Measurements from ENCODE around the gene ANXA7. TPM values are rescaled to one million over a fixed set of nuclear protein-coding genes. Genes with fewer than 3 reads are reported as not detected.
A peak's percentile ranks its signal among the peaks of the same experiment; 100 is the strongest.

The ANXA7 gene
- total and polyA plus RNA-seq, 8 donors = 21.6 to 59.5 (median 45.4) TPM

DNA sequence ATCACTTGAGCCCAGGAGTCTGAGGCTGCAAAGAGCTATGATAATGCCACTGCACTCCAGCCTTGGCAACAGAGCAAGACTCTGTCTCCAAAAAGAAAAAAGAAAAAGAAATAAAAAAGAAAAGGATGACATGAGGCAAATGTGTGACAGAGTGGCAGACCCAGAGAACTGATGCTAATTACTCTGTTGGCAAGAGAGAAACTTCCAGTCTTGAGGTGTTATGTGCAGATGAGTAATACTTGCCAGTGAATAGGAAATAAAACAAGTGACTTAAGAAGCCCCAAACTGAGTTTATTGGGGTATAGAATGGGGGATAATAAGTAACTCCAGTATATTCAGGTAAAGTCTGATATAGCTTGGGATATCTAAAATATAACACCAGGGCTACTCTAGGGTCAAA is 9.5 kb upstream of the ANXA7 start:
- peaks cover 0 to 5% (median 0%) of the 10 kb centered on the region in 3 donors for H3K4me1 ChIP-seq
- H3K36me3 ChIP-seq = peaks cover 0 to 16% (median 7%) of the 10 kb centered on the region in 3 donors
- no peaks in the 10 kb centered on the region for H3K9me3 ChIP-seq
- no peaks in the 10 kb centered on the region for H3K27me3 ChIP-seq
- FAIRE-seq (no peak), ATAC-seq (no peak), DNase-seq (no peak)
- intact Hi-C loops (cut with DNase I) = no loop called here
- no peak overlapping the region for H3K4me3 ChIP-seq
- no peak overlapping the region for H3K27ac ChIP-seq
- TF ChIP-seq, protein P1, sequence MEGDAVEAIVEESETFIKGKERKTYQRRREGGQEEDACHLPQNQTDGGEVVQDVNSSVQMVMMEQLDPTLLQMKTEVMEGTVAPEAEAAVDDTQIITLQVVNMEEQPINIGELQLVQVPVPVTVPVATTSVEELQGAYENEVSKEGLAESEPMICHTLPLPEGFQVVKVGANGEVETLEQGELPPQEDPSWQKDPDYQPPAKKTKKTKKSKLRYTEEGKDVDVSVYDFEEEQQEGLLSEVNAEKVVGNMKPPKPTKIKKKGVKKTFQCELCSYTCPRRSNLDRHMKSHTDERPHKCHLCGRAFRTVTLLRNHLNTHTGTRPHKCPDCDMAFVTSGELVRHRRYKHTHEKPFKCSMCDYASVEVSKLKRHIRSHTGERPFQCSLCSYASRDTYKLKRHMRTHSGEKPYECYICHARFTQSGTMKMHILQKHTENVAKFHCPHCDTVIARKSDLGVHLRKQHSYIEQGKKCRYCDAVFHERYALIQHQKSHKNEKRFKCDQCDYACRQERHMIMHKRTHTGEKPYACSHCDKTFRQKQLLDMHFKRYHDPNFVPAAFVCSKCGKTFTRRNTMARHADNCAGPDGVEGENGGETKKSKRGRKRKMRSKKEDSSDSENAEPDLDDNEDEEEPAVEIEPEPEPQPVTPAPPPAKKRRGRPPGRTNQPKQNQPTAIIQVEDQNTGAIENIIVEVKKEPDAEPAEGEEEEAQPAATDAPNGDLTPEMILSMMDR (IDR thresholded peaks at IDR 0.05) = no peak

- H3K27me3 ChIP-seq = no peaks in the 10 kb centered on the region
- TF ChIP-seq, protein P1 (IDR thresholded peaks at IDR 0.05) = no peak
- no peaks in the 10 kb centered on the region for H3K36me3 ChIP-seq
- WGBS, 2 donors = 88 to 89% methylated on average over 3 of the region's 3 CpGs
- no peak for FAIRE-seq
- no peak overlapping the region for H3K4me3 ChIP-seq
- no peak for ATAC-seq
- intact Hi-C loops (cut with DNase I) = no loop called here
- no peak overlapping the region for H3K27ac ChIP-seq
- H3K9me3 ChIP-seq = no peaks in the 10 kb centered on the region
- no peak for DNase-seq
- H3K4me1 ChIP-seq = peaks cover 0 to 12% (median 6%) of the 10 kb centered on the region in 3 donors
Measured at GRCh38 chr10:73416571-73416970, 2.7 kb upstream of the ANXA7 start.

- DNase-seq (peak in 1 of 6 donors; percentile 19), ATAC-seq (peak; percentile 13 to 30 (median 22)), FAIRE-seq (no peak)
- Histone ChIP-seq H3K4me1 (peaks cover 0 to 14% (median 6%) of the 10 kb centered on the region in 3 donors), H3K27me3 (no peaks in the 10 kb centered on the region), H3K36me3 (no peaks in the 10 kb centered on the region), H3K4me3 (peak overlapping the region; percentile 66 to 99 (median 80)), H3K27ac (peak overlapping the region; percentile 93 to 98 (median 97)), H3K9me3 (no peaks in the 10 kb centered on the region)
- intact Hi-C loops (cut with DNase I) = no loop called here
- TF ChIP-seq, protein P1 (IDR thresholded peaks at IDR 0.05) = no peak
- WGBS, 2 donors = 1% methylated on average over 17 of the region's 17 CpGs
Measured at GRCh38 chr10:73414230-73414945, 530 bp upstream of the ANXA7 start.

DNA sequence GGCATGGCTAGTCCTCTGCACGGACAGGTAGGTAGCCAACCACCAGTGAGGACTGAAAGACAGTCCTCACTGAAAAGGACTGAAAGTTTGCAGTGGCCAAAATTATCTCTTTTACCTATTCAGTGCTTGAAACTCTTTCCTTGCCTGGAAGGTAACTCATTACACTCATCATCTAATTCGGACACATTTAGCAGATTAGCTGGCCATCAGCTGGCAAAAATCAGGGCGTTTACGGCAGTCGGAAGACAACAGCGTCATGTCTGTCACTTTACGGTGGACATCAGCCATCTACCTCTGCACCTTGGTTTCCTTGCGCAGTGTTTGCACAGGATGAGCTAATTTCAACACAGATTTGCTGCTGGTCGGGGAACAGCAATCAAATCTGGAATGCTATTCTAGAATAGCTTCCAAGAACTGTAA is 740 bp downstream of the ANXA7 start:
- intact Hi-C loops (cut with DNase I) = no loop called here
- Histone ChIP-seq H3K4me1 (peaks cover 0 to 10% (median 6%) of the 10 kb centered on the region in 3 donors), H3K27ac (peak overlapping the region; percentile 93 to 98 (median 97)), H3K9me3 (no peaks in the 10 kb centered on the region), H3K36me3 (no peaks in the 10 kb centered on the region), H3K27me3 (no peaks in the 10 kb centered on the region), H3K4me3 (peak overlapping the region; percentile 66 to 99 (median 80))
- TF ChIP-seq, protein P1 (IDR thresholded peaks at IDR 0.05) = no peak
- FAIRE-seq (no peak), ATAC-seq (peak; percentile 40 to 71 (median 65)), DNase-seq (peak in 3 of 6 donors; percentile 30 to 56 (median 55))
- 0 to 1% methylated on average over 9 of the region's 9 CpGs for WGBS, 2 donors

DNA sequence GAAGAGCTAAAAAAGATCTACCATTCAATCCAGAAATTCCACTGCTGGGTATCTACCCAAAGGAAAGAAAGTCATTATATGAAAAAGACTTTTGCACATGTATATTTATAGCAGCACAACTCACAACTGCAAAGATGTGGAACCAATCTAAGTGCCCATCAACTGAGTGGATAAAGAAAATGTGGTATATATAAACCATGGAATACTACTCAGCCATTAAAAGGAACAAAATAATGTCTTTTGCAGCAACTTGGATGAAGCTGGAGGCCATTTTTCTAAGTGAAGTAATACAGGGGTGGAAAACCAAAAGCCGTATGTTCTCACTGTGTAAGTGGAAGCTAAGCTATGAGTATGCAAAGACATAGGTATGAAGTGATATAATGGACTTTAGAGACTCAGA is 3.0 kb downstream of the ANXA7 start:
- H3K9me3 ChIP-seq = no peaks in the 10 kb centered on the region
- no peaks in the 10 kb centered on the region for H3K36me3 ChIP-seq
- no peak overlapping the region for H3K27ac ChIP-seq
- FAIRE-seq (no peak), ATAC-seq (no peak), DNase-seq (no peak)
- H3K4me3 ChIP-seq = no peak overlapping the region
- H3K4me1 ChIP-seq = peaks cover 0 to 10% (median 6%) of the 10 kb centered on the region in 3 donors
- WGBS, 2 donors = 94 to 100% methylated on average over 1 of the region's 1 CpG
- no peaks in the 10 kb centered on the region for H3K27me3 ChIP-seq
- TF ChIP-seq, protein P1 (IDR thresholded peaks at IDR 0.05) = no peak
- intact Hi-C loops (cut with DNase I) = no loop called here

All from pancreas (tissue), 10 donors.